ENCODE measurements around the gene PLCH1.

- no peak for TF ChIP-seq CTCF (IDR thresholded peaks at IDR 0.05)
- no peak for TF ChIP-seq POLR2A (IDR thresholded peaks at IDR 0.05)
These were observed 252.0 kb downstream of the PLCH1 start for GRCh38 chr3:155492841-155493240.

Data from right lobe of liver (tissue), 4 donors.